GDM1 (cell line): ENCODE measurements around the gene AFF2.

Experiments used
- DNase-seq: peaks from one replicate; lab custom pipeline; 2025; lab: John Stamatoyannopoulos, UW

Gene AFF2

DNA sequence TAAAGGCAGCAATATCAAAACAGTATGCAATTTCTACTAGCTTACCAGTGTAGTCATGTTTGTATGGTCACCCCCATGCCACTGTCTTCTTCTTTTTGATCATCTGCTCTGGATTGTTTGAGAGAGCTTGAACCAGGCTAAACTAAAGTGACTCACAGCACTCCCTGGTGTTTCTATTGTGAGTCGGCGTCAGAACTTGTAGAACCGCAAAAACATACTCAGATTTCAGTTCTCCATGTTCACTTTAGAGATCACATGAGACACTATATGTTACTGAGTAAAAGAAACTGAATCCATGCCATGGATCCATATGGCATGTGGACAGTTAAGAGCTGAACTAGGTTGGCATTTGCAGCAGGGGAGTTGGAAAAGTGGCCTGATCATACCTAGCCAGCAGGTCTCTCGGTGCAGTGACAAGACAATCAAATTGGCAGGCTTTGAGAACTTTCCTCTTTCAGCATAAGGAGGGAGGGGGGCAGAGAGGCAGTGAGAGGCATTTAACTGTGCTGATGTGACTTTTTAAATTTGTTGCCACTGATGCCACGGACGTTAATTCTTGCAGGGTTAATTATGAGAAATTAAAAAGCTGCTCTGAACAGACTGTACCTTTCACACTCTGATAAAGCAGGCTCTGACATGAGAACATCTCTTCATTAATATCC, 88.4 kb downstream of the AFF2 start:
- DNase-seq: no peak

DNA sequence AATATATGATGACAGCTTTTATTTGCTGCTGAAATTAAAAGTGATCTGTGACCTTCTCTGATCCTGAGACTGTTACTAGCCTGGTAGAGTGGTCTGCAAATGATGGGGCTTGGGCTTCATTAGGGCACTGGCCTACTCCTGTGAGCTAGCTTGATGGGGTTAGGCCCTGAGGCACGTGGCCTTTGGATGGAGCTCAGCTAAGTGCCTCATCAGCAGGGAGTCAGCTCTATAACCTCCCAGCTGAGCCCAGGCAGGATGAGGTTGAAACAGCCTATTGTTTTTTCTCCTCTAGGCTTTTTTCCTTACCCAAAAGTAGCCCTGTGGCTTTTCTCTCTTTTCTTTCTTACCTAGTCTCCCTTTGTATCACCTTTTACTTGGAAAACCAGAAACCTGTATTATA, 92.2 kb downstream of the AFF2 start:
- DNase-seq: no peak

DNA sequence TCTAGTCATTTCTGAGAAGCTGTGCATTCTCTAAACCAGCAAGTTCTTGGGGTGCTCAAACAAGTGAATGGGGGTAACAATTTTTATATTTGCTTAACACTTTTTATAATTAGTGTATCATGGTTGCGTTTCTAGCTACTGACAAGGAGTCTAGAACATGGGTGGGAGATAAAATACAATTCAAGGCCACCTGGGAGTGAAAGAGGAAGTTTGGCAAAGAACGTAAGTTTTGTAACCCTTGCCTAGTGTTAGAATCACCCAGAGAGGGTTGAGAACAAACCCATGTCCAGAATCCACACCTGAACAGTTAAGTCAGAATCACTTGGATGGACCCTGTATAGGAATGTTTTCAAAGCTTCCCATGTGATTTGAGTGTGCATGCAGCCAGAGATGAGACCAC, 92.7 kb downstream of the AFF2 start:
- DNase-seq: no peak

DNA sequence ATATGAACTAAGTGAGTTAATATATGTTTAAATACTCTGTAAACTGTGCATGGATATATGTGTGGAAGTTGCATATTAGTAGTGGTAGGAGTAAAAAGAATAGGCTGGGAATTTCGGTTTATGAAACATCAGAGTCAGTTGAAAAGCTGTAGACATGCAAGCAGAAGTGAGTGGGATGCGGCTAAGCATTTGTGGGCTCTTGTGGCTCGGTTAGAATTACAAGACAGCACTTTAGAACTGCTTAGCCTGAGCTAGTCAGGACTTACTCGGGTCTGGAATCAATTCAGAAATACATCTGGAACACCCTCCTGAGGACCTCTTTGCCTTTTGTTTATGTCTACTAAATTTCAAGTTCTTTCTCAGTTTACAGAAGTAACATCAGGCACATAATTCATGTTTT, 93.6 kb downstream of the AFF2 start:
- DNase-seq: no peak

DNA sequence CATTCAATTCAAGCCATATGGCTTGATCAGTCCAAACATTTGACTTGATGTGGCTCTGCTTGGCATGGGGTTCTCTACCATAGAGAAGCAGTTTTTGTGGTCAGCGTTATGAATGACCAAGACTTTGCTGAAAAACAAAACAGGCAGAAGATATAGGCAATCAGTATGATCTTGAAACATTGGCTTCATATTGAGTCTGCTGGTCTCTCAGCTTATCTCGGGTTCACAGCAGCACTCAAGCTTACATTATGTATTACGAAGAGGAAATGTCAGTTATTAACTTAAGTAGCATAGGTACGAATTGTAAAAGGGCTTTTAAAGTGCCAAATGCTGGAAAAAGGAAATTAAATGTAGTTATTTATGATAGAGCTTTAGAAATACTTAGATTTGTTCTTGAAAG, 99.0 kb downstream of the AFF2 start:
- no peak for DNase-seq

DNA sequence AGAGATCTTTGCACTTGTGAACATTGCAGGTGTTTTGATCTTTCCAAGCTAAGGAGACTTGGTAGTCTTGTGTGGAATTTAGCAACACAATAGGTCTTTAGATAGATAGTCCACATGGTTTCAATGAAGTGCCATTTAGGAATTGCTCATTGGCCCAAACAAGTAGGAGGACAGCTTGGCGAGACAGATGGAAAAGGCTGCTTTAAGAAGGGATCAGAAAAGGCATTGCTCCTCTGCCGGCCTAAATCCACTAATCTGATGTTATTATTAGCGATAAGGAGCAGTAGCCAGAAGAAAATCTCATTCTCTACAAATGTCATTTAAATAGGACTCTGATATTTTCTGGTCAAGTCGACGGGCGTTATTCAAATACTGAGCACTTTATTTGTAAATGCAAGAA, 99.7 kb downstream of the AFF2 start:
- no peak for DNase-seq

DNA sequence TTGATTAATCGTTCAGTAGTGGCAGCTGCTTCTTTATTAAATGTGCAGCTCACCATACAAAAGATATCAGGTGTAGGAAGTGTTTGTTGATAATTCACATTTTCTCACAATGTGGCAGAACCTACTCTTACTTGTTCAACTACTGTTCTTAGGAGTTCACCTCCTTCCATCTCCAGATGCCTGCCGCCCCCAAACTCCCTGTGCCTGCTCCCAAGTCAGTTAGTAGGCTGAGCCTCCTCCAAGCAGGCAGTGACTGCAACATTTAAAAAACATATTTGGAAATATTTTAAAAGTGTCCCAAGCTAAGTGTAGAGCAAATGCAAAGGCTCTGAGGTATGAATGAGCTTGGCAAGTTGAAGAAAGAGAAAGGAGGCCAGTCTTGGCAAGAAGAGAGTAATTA, 100.2 kb downstream of the AFF2 start:
- DNase-seq: no peak

DNA sequence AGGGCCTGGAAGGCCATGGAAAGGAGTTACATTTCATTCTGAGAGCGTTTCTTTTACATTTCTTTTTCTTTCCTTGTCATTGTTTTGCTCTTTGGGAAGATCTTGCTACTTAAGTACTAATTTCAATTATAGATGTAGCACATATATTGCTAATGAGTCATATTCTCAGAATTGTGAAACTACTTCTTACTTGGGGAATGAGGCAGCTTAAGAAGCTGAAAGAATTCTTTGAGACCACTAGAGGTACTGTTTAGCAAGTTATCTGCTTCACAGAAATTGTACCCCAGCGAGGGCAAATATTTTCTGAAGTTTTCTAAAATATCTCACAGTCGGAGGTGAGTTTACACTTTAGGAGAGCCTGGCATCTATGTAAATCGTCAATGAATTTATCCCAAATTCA, 100.6 kb downstream of the AFF2 start:
- no peak for DNase-seq

DNA sequence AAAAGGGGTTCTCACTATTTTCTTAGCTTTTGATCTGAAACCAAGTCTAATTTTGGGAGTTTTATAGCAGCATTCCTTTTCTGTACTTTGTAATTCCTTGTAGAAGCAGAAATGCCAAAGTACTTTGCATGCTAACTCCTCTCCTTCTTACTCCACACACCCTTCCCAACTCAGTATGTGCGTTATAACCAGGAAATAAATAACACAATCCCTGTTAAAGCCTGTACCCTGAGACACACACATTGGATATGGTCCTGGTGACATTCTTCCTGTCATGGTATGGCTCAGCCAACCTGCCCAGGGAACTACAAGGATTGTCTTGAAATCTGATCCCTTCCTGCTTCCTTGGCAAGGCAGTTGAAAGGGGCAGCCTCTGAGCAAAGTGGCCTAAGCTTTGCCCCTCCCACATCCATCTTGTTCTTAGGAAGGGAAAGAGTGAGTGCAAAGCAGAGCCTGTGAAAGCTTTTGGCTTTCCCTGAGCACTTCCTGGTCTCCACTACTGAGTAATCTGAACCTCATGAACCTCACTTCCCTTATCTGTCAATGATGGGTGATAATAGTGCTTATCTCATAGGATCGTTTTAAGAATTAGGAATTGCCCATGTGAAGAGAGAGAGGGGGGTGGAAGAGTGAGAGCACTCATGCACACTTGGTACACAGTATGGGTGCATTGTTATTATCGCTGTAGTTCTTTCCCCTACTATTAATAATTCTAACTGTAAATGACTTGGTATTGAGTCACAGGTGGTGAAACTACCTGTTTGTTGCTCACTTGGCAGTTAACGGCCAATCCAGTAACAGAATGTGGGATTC, 109.3 kb downstream of the AFF2 start:
- DNase-seq: no peak

DNA sequence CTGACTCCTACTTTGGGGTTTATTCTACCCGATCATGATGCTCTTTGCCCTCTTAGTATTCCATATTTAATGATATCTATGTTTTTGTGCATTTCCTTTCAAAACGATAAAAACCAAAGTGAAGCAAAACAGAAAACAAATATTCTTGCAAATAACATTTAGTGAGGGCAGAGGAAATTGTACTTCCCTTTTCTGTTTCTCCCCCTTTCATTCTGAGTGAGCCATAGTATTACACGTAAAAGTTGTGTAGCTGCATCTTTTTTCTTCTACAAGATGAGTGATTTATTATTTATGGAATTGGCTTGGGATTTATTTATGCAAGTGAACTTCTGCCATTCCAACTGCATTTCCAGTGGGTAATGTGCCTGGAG, 109.9 kb downstream of the AFF2 start:
- DNase-seq: no peak

DNA sequence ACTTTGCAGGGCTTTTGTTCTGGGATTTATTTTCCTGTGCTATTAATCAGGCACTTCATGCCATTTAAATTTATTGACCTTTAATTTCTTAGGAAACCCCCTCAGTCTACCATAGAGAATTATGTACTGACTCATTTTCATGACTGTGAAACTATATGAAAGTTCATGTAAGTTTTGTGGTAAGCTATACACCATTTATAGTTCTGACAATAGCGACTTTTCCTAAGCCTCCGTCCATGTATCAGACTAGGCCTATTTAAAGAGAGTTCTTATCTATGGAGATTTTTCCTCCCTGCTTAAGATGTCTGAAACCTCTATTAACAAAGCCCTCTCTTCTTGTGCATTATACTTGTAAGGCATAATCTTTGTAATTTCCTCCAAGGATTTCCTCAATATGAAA, 111.6 kb downstream of the AFF2 start:
- no peak for DNase-seq

DNA sequence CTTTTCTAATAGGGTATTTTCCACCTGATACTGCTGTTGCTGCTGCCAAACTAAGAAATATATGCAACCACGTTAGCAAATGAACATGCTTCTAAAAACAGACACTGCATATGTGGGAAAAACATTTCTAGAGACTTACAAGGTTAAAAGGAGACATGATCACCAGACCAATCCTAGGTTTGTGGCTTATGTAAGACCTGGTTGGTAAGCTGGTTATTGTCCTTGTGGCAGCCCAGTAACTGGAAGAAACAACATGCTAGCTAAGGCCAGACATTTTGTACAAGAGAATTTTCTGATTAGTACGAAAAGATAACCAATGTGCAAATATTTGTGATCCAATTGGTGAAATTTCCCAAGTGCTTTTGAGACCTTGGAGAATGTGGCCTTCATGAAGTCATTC, 112.0 kb downstream of the AFF2 start:
- no peak for DNase-seq

DNA sequence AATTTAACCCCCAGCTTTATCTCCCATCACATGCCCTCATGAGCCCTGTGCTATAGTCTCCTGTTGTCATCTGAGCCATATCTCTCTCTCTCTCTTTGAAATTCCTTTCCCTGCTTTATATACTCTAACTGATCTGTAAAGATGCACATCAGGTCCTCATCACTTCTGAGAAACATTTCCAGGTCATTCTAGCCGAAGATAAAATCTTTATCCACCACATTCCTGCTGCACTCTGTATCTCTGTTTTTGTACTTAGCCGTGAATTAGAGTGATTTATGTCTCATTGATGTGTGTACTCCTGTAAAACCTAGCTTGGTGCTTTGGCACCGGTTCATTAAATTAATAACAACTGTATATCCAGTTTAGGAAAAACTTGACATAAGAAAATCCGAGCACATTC, 113.2 kb downstream of the AFF2 start:
- DNase-seq: no peak

DNA sequence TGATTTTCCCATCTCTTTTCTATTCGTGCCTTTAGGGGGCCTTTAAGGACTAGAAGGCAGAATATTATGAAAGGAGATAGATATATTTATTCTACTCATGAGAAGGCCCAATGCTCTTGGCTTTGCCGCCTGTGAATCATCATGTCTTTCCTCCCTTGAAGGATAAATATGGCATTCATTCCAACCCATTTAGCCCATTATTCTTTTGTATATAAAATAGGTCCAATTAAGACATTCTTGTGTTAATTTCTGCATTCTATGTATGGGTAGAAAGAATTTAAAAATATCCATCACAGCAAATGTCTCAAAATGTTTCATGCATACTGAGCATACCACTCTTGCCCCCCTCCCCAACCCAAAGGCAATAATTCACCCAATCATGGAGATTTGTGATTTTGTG, 115.1 kb downstream of the AFF2 start:
- DNase-seq: no peak

DNA sequence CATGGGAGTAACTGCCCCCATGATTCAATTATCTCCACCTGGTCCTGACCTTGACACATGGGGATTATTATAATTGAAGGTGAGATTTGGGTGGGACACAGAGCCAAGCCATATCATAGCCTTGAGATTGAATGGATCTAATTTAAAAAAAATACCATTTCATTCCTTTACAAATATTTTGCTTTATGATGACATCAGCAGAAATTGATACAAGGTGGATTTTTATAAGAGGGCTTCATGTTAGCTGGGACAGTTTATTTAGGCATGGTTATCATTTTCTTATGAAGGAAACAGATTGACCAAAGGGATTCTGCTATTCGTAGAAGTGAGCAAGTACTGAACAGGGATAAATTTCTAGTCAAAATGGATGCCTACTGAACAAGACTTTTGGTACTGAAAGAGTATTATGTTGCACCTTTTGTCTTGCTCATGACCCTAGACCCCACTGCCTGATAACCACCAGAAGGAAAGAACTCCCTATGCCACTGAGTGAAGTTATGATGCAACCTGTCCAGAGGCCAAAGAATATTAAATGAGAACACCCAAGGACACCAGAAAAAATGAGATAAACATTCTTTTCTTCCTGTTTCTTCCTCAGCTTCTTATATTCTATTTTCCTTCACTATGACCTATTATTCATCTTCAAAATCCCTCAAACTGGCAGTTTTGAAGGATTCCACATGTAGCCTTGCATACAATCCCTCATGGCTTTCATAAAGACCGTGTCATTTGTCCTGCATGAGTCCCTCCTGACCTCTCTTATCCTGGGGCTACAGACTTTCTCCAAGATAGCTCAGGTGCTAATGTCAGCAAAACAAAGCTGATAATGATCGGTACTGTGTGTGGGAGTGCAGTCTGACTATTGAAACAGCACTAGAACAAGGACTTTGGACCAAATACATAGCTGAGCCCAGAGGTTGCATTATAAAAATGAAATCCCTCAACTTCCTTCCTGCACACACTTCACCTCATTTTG, 118.3 kb downstream of the AFF2 start:
- no peak for DNase-seq

DNA sequence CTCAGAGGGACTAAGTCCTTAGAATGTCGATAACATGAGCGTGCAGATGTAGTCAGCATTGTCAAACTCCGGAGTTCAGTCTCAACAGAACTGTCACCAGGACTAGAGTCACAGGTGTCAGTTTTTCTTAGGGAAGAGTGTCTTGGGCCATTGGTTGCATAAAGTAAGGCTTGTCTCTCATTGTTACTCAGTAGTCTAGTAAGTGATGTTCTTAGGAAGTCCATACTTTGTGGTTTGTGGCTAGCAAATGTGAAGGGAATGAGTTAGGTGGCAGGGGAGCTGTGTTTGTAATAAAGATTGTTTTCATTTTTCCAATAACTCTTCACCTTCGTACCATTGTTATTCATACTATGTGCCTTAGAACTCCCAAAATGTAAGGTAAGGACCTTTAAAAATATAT, 119.6 kb downstream of the AFF2 start:
- DNase-seq: no peak

DNA sequence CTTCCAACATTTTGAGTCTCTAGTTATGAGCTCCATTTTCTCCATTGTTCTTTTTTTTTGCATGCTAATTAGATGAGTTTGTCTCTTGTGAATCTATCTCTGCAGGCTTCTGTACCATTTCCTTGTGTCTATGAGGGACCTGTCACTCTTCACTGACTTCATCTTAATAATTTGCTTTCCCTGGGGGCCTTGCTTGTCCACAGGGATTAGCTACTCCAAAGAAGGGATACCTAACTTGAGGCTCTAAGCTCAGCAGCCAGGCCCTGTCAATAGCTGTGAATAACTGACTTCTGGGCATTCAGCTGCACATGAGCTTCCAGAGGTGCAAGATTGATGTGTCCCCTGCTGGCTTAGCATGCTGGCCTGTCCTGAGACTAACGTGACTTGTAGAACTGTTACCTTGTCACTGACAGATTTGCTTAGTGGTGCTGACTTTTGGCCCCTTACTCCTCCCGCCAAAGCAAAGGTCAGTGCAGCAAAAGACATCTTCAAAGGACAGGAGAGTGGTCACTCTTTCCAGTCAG, 124.6 kb downstream of the AFF2 start:
- no peak for DNase-seq

DNA sequence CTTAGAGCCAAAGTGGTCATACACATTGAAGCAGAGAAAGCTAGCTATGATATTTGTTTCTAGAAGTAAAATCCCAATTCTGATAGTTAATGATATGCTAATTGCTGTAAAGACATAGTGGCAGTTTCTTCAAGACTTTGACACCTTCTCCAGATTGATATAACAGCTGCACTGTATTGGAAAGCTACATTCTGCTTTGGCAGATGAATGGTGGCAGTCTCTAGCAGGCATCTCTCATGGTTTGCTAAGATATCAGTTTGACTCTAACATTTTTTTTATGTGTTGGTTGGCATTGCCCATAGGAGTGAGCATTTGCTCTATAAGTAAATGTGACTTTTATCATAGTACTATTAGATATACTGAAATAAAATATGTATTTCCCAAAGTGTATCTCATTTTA, 128.2 kb downstream of the AFF2 start:
- DNase-seq: no peak

DNA sequence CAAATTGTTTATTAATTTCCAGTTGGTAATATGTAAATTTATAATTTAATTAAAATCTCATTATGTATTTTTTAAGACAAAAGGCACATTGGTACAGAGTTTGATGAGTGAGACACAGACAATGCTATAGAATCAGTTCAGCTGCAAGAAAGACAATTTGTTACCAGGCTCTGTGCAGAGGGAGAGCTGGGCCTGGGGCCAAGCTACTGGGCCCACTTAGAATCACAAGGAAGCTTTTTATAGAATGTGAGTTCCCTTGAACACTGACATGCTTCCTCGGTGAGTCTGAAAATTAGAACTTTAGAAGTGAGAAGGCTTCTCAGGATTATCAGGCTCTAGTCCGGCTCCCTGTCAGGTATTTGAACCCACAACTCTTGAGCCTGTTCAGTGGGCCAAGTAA, 129.0 kb downstream of the AFF2 start:
- DNase-seq: no peak

DNA sequence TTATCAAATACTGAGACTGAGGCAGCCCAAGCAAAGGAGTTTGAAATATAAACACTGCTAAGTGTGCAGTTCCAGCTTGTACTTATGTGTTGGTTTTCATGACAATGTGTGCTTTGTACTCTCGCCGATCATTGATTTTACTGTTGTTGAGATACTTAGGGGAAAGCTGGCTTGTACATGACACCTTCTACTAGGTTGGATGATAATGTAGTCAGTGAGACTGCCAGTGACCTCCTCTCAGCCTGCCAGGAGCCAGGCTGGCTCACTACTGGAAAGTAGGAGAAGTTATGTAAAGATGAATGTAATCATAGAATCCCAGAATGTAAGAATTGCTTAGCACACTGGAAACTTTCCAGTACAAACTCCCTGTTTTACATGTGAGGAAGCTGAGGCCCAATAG, 132.0 kb downstream of the AFF2 start:
- DNase-seq: no peak

DNA sequence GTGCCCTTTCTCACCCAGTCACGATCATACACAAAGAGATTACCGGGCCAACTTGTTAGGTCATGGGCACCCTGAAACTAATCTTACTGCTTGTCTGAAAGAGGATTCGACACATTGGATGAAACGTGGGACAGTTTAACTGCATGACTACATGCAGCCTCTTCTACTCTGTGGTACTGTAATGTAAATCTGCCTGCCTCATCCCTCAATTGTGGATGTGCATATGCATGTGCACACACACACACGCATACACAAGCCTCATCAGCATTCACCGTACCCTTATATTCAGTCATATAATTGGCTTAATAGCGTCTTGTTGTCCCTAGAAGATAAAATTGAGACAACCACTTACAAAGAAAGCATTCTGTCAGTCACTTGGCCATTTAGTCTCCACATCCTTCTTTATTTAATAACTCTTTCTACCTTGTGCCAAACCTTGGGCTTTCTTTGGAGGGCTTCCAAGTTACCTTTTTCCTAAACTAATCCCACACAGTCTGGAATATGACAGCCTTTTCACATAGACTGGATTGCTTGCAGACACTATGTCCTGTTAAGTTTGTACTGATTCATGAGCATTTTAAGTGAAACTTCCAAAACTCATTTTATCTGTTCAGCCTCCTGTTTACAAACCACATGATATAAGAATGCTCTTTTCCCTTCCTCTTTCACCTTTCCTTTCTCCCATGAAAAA, 132.9 kb downstream of the AFF2 start:
- no peak for DNase-seq

DNA sequence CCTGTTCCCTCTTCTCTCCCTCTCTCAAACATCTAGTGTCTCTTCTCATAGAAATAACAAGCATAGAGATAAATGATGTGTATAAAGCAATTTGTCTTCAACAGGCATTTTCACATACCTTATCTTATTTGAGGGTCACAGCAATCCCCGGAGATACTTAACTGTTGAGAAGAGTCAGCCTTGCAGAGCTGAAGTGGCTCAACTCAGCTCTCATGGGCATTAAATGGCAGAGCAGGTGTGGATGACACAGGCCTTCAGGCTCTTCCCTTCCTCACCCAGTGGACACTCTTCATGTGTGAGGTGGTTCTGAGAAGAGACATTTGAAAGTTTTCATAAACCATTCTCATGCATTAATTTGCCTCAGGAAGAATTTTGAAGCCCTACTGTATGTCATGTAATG, 134.2 kb downstream of the AFF2 start:
- no peak for DNase-seq
